Osteocyte (in vitro differentiated cells): ENCODE measurements around the gene MATK. TPM values are rescaled to one million over a fixed set of nuclear protein-coding genes. Genes with fewer than 3 reads are reported as not detected.

Source experiments
- DNase-seq: peaks from one replicate; pipeline ENCODE4 v3.0.0; 2021; ENCODE audit warnings: mixed read lengths; ENCODE audit not compliant: unreplicated experiment; ENCODE audit errors: extremely low spot score
- H3K27ac Mint-ChIP-seq: one replicate; pipeline ENCODE4 v1.8.0; 2021; ENCODE audit warnings: mild to moderate bottlenecking, mixed read lengths; ENCODE audit not compliant: unreplicated experiment
- H3K27me3 Mint-ChIP-seq: one replicate; pipeline ENCODE4 v1.8.0; 2021; ENCODE audit warnings: mixed read lengths; ENCODE audit not compliant: unreplicated experiment
- H3K36me3 Mint-ChIP-seq: one replicate; pipeline ENCODE4 v1.8.0; 2021; ENCODE audit warnings: mixed read lengths; ENCODE audit not compliant: unreplicated experiment
- H3K4me1 Mint-ChIP-seq: one replicate; pipeline ENCODE4 v1.8.0; 2021; ENCODE audit warnings: mixed read lengths; ENCODE audit not compliant: unreplicated experiment
- H3K4me3 Mint-ChIP-seq: one replicate; pipeline ENCODE4 v1.8.0; 2021; ENCODE audit warnings: mild to moderate bottlenecking, moderate library complexity, mixed read lengths; ENCODE audit not compliant: unreplicated experiment
- H3K9me3 Mint-ChIP-seq: one replicate; pipeline ENCODE4 v1.8.0; 2021; ENCODE audit warnings: mixed read lengths; ENCODE audit not compliant: unreplicated experiment
- CTCF ChIP-seq: fragments of 200-600 bp; sonication (generic); IDR thresholded peaks from 2 replicates; pipeline ENCODE4 v1.5.0; 2021; ENCODE audit warnings: antibody characterized with exemption, mild to moderate bottlenecking, moderate library complexity
- total RNA-seq: library from RNA; stranded (reverse); gene quantifications from 2 replicates; pipeline ENCODE4 v1.2.1, GENCODE V29; 2021

The MATK gene
- total RNA-seq, 1 donor from 2014 or later: not detected

- no peaks in the 10 kb centered on the region for H3K4me1 Mint-ChIP-seq
- no peaks in the 10 kb centered on the region for H3K27me3 Mint-ChIP-seq
- no peak for TF ChIP-seq CTCF
- H3K4me3 Mint-ChIP-seq: no peak overlapping the region
- DNase-seq: no peak
- H3K9me3 Mint-ChIP-seq: no peaks in the 10 kb centered on the region
- peaks cover 9% of the 10 kb centered on the region for H3K36me3 Mint-ChIP-seq
- no peak overlapping the region for H3K27ac Mint-ChIP-seq
Measured at GRCh38 chr19:3751236-3751635, 34.9 kb downstream of the MATK start.

- Mint-ChIP-seq H3K4me3 (no peak overlapping the region), H3K36me3 (peaks cover 9% of the 10 kb centered on the region), H3K27ac (no peak overlapping the region), H3K27me3 (no peaks in the 10 kb centered on the region), H3K9me3 (no peaks in the 10 kb centered on the region), H3K4me1 (no peaks in the 10 kb centered on the region)
- TF ChIP-seq CTCF: no peak
- no peak for DNase-seq
Measured at GRCh38 chr19:3750211-3750610, 36.0 kb downstream of the MATK start.

GRCh38 chr19:3748965-3749364 lies 37.2 kb downstream of the MATK start:
- Mint-ChIP-seq H3K27ac (no peak overlapping the region), H3K9me3 (no peaks in the 10 kb centered on the region), H3K36me3 (peaks cover 6% of the 10 kb centered on the region), H3K27me3 (no peaks in the 10 kb centered on the region), H3K4me3 (no peak overlapping the region), H3K4me1 (no peaks in the 10 kb centered on the region)
- DNase-seq: no peak
- TF ChIP-seq CTCF: no peak

GRCh38 chr19:3746371-3747056 lies 39.7 kb downstream of the MATK start:
- no peak for DNase-seq
- no peaks in the 10 kb centered on the region for H3K27me3 Mint-ChIP-seq
- peaks cover 6% of the 10 kb centered on the region for H3K36me3 Mint-ChIP-seq
- H3K4me3 Mint-ChIP-seq: no peak overlapping the region
- no peak overlapping the region for H3K27ac Mint-ChIP-seq
- no peak for TF ChIP-seq CTCF
- no peaks in the 10 kb centered on the region for H3K4me1 Mint-ChIP-seq
- no peaks in the 10 kb centered on the region for H3K9me3 Mint-ChIP-seq

GRCh38 chr19:3745363-3746045 lies 40.7 kb downstream of the MATK start:
- Mint-ChIP-seq H3K36me3 (peaks cover 4% of the 10 kb centered on the region), H3K9me3 (no peaks in the 10 kb centered on the region), H3K4me3 (no peak overlapping the region), H3K27ac (no peak overlapping the region), H3K4me1 (no peaks in the 10 kb centered on the region), H3K27me3 (no peaks in the 10 kb centered on the region)
- DNase-seq: no peak
- TF ChIP-seq CTCF: no peak
